K562 (cell line): ENCODE results near the gene MYOM1.

Source experiments
- EP300 ChIP-seq: IDR thresholded peaks from 2 replicates; pipeline ENCODE4 v1.6.1; 2012; ENCODE audit warnings: low read length, improper control_type of control experiment
- EZH2 ChIP-seq: IDR thresholded peaks from 2 replicates; pipeline ENCODE4 v1.6.1; 2012; ENCODE audit warnings: low read depth, mild to moderate bottlenecking, inconsistent platforms, low read length, borderline replicate concordance
- NFYB ChIP-seq: IDR thresholded peaks from 2 replicates; pipeline ENCODE4 v1.6.1; 2011; ENCODE audit warnings: mild to moderate bottlenecking, moderate library complexity; ENCODE audit not compliant: insufficient read length; ENCODE audit errors: extremely low read depth
- POLR2A ChIP-seq: fragments of 450-650 bp; conservative IDR thresholded peaks from 2 replicates; pipeline ENCODE4 v1.6.1; 2016
- RBBP5 ChIP-seq: fragments of 200-600 bp; sonication (generic); IDR thresholded peaks from 2 replicates; pipeline ENCODE4 v1.6.1; 2012; ENCODE audit warnings: borderline replicate concordance, mild to moderate bottlenecking, low read length, control low read depth, inconsistent platforms; ENCODE audit not compliant: insufficient read depth, poor library complexity, severe bottlenecking
- SP1 ChIP-seq: sonication (generic); formaldehyde crosslinking; IDR thresholded peaks from 2 replicates; pipeline ENCODE4 v1.8.1; 2022; ENCODE audit warnings: mild to moderate bottlenecking, missing genetic modification reagents
- SREBF2 ChIP-seq: sonication (generic); formaldehyde crosslinking; IDR thresholded peaks from 2 replicates; pipeline ENCODE4 v1.4.0; 2020; ENCODE audit warnings: mild to moderate bottlenecking, missing genetic modification reagents
- STAT5A ChIP-seq: IDR thresholded peaks from 2 replicates; pipeline ENCODE4 v1.6.1; 2012; ENCODE audit warnings: low read length, inconsistent platforms, borderline replicate concordance
- TBL1XR1 ChIP-seq, 2 experiments: IDR thresholded peaks; 2 replicates each; pipeline ENCODE4 v1.6.1; 2012; ENCODE audit warnings: improper control_type of control experiment in 2 of 2, low read length in 2 of 2, mild to moderate bottlenecking in 1 of 2
- TCF7L2 ChIP-seq: fragments of 150-350 bp; IDR thresholded peaks from 2 replicates; pipeline ENCODE4 v1.6.1; 2016; ENCODE audit warnings: low read depth, mild to moderate bottlenecking, low read length, moderate library complexity
- TRIM24 ChIP-seq, 2 experiments: fragments of 450-650 bp; IDR thresholded peaks; 2 replicates each; pipeline ENCODE4 v1.6.1; 2016
- TF ChIP-seq, protein P1 (sequence below): sonication (generic); formaldehyde crosslinking; IDR thresholded peaks from 2 replicates; pipeline ENCODE4 v1.8.1; 2023; ENCODE audit warnings: mild to moderate bottlenecking, missing genetic modification reagents, moderate library complexity
- TF ChIP-seq, protein P2 (sequence below): fragments of 150-350 bp; IDR thresholded peaks from 2 replicates; pipeline ENCODE4 v1.6.1; 2014; ENCODE audit warnings: low read depth, mild to moderate bottlenecking, low read length, borderline replicate concordance

DNA sequence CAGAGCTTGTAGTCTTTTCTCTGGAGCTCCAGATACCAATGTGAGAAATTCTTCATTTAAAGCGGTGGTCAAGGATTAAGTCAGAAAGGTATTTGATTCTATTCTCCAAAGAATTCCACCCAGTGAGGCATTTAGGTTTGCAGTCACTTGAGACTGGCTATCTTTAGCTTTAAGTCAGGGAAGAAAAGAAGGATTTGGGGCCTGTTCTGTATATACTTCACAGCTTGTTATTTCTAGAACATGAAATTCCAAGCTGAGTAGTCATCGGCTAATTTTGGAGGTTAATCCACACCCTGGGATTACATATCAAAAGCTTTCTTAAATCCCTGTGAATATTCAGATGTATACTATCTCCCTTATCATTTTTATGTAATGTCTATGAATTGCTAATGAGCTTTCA, 39.4 kb downstream of the MYOM1 start:
- no peak for TF ChIP-seq TBL1XR1 (IDR thresholded peaks at IDR 0.05; ENCODE audit: low read length in 2 of 2)
- TF ChIP-seq EZH2, result no peak
- no peak for TF ChIP-seq POLR2A
- no peak for TF ChIP-seq NFYB
- TF ChIP-seq, protein P1, sequence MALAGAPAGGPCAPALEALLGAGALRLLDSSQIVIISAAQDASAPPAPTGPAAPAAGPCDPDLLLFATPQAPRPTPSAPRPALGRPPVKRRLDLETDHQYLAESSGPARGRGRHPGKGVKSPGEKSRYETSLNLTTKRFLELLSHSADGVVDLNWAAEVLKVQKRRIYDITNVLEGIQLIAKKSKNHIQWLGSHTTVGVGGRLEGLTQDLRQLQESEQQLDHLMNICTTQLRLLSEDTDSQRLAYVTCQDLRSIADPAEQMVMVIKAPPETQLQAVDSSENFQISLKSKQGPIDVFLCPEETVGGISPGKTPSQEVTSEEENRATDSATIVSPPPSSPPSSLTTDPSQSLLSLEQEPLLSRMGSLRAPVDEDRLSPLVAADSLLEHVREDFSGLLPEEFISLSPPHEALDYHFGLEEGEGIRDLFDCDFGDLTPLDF (CRISPR knock-in tag), result no peak
- TF ChIP-seq SP1 (CRISPR knock-in tag), result no peak
- no peak for TF ChIP-seq EP300
- TF ChIP-seq, protein P2, sequence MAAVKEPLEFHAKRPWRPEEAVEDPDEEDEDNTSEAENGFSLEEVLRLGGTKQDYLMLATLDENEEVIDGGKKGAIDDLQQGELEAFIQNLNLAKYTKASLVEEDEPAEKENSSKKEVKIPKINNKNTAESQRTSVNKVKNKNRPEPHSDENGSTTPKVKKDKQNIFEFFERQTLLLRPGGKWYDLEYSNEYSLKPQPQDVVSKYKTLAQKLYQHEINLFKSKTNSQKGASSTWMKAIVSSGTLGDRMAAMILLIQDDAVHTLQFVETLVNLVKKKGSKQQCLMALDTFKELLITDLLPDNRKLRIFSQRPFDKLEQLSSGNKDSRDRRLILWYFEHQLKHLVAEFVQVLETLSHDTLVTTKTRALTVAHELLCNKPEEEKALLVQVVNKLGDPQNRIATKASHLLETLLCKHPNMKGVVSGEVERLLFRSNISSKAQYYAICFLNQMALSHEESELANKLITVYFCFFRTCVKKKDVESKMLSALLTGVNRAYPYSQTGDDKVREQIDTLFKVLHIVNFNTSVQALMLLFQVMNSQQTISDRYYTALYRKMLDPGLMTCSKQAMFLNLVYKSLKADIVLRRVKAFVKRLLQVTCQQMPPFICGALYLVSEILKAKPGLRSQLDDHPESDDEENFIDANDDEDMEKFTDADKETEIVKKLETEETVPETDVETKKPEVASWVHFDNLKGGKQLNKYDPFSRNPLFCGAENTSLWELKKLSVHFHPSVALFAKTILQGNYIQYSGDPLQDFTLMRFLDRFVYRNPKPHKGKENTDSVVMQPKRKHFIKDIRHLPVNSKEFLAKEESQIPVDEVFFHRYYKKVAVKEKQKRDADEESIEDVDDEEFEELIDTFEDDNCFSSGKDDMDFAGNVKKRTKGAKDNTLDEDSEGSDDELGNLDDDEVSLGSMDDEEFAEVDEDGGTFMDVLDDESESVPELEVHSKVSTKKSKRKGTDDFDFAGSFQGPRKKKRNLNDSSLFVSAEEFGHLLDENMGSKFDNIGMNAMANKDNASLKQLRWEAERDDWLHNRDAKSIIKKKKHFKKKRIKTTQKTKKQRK, result no peak
- TF ChIP-seq STAT5A, result no peak
- TF ChIP-seq RBBP5, result no peak
- TF ChIP-seq SREBF2 (CRISPR knock-in tag), result no peak
- TF ChIP-seq TCF7L2, result no peak
- TF ChIP-seq TRIM24 (IDR thresholded peaks at IDR 0.05), result no peak
